GM13977 (cell line): ENCODE results near the gene ACSL6.

Source experiments
- DNase-seq: peaks from one replicate; pipeline ENCODE4 v3.0.0; 2012; ENCODE audit warnings: low spot score
- CTCF ChIP-seq: IDR thresholded peaks from 2 replicates; pipeline ENCODE4 v1.5.1; 2012; ENCODE audit warnings: mild to moderate bottlenecking, control low read depth; ENCODE audit not compliant: insufficient read depth; ENCODE audit errors: extremely low read depth, missing control alignments
- in situ Hi-C: fragments of 300-500 bp; cut with MboI; formaldehyde crosslinking; loops from one replicate; pipeline ENCODE4 v1.12.0; 2022; ENCODE audit warnings: low sequenced_read_pairs, low pct_unique_long_range_greater_than_20kb, mixed read lengths, inconsistent platforms; ENCODE audit not compliant: unreplicated experiment

ACSL6 gene

GRCh38 chr5:132000677-132001453 is 10.6 kb downstream of the ACSL6 start:
- no peak for DNase-seq
- no peak for TF ChIP-seq CTCF
- in situ Hi-C loops, result loop anchor here (10.0 kb wide), 2 partner anchors 196 to 416 kb away; no protein-coding TSS in a partner anchor

GRCh38 chr5:132000241-132000490 is 11.3 kb downstream of the ACSL6 start:
- no peak for TF ChIP-seq CTCF
- in situ Hi-C loops, result loop anchor here (10.0 kb wide), 2 partner anchors 195 to 415 kb away; no protein-coding TSS in a partner anchor

GRCh38 chr5:131999441-132000240 is 11.8 kb downstream of the ACSL6 start:
- no peak for DNase-seq
- no peak for TF ChIP-seq CTCF
- in situ Hi-C loops, result loop anchor here (10.0 kb wide), 2 partner anchors 195 to 415 kb away; no protein-coding TSS in a partner anchor

More at GRCh38 chr5:132000241-132000490, 11.3 kb downstream of the ACSL6 start:
- DNase-seq, result no peak

GRCh38 chr5:131999041-131999440 is 12.4 kb downstream of the ACSL6 start:
- DNase-seq, result no peak
- in situ Hi-C loops, result no loop called here
- no peak for TF ChIP-seq CTCF

- in situ Hi-C loops, result no loop called here
- TF ChIP-seq CTCF, result no peak
- DNase-seq, result no peak
Observed at GRCh38 chr5:131998431-131999040, 12.9 kb downstream of the ACSL6 start.

- no peak for TF ChIP-seq CTCF
- in situ Hi-C loops, result no loop called here
- DNase-seq, result no peak
Observed at GRCh38 chr5:131997727-131998117, 13.7 kb downstream of the ACSL6 start.
